Neuronal stem cell (in vitro differentiated cells): ENCODE data around the gene GDAP1L1.

Experiments used
- DNase-seq: peaks from one replicate; pipeline ENCODE4 v3.0.0-alpha.2; 2013; ENCODE audit warnings: low spot score
- H2AFZ ChIP-seq: one replicate; pipeline ENCODE4 v1.6.1; 2013; ENCODE audit warnings: mild to moderate bottlenecking, low read length, inconsistent platforms
- H2AK5ac ChIP-seq: 2 replicates; pipeline ENCODE4 v1.6.1; 2013; ENCODE audit warnings: low read depth, mild to moderate bottlenecking, inconsistent platforms, low read length, moderate library complexity, mixed read lengths
- H2BK120ac ChIP-seq: 2 replicates; pipeline ENCODE4 v1.6.1; 2013; ENCODE audit warnings: low read depth, mild to moderate bottlenecking, inconsistent platforms, low read length, moderate library complexity, mixed read lengths
- H2BK12ac ChIP-seq: one replicate; pipeline ENCODE4 v1.6.1; 2013; ENCODE audit warnings: low read length, inconsistent platforms
- H2BK15ac ChIP-seq: 2 replicates; pipeline ENCODE4 v1.6.1; 2013; ENCODE audit warnings: mild to moderate bottlenecking, low read length, inconsistent platforms, mixed read lengths
- H2BK5ac ChIP-seq: one replicate; pipeline ENCODE4 v1.6.1; 2013; ENCODE audit warnings: inconsistent platforms, mild to moderate bottlenecking, low read length, moderate library complexity
- H3K14ac ChIP-seq: one replicate; pipeline ENCODE4 v1.6.1; 2013; ENCODE audit warnings: low read length, inconsistent platforms
- H3K18ac ChIP-seq: 2 replicates; pipeline ENCODE4 v1.6.1; 2013; ENCODE audit warnings: low read length, inconsistent platforms
- H3K23ac ChIP-seq: 2 replicates; pipeline ENCODE4 v1.6.1; 2013; ENCODE audit warnings: low read depth, mild to moderate bottlenecking, mixed read lengths, low read length, inconsistent platforms; ENCODE audit not compliant: poor library complexity
- H3K27ac ChIP-seq: replicated peaks from 3 replicates; pipeline ENCODE4 v1.5.1; 2013; ENCODE audit warnings: low read length, inconsistent platforms
- H3K27me3 ChIP-seq, 3 experiments: 2 replicates each; pipeline ENCODE4 v1.6.1; 2013; ENCODE audit warnings: low read length in 3 of 3, mild to moderate bottlenecking in 2 of 3, inconsistent platforms in 1 of 3, low read depth in 1 of 3, mixed read lengths in 1 of 3, moderate library complexity in 1 of 3; ENCODE audit not compliant: control insufficient read depth in 3 of 3, insufficient read depth in 3 of 3
- H3K36me3 ChIP-seq, 2 donors: replicated peaks in 1 of 2; 2 replicates each; pipeline ENCODE4 v1.6.1; 2013; ENCODE audit warnings: low read length in 2 of 2; ENCODE audit not compliant: control insufficient read depth in 2 of 2, insufficient read depth in 2 of 2
- H3K4ac ChIP-seq: 2 replicates; pipeline ENCODE4 v1.6.1; 2013; ENCODE audit warnings: inconsistent platforms, mild to moderate bottlenecking, low read length, moderate library complexity
- H3K4me1 ChIP-seq, 2 donors: 1 replicate in 1 of 2; 2 replicates in 1 of 2; pipeline ENCODE4 v1.6.1; 2013; ENCODE audit warnings: low read length in 2 of 2, low read depth in 1 of 2; ENCODE audit not compliant: control insufficient read depth in 2 of 2, insufficient read depth in 1 of 2
- H3K4me2 ChIP-seq: one replicate; pipeline ENCODE4 v1.6.1; 2013; ENCODE audit warnings: mild to moderate bottlenecking, low read length, inconsistent platforms; ENCODE audit not compliant: insufficient read depth, poor library complexity, severe bottlenecking
- H3K4me3 ChIP-seq, 2 donors: 2 replicates each; pipeline ENCODE4 v1.5.1; 2013; ENCODE audit warnings: low read length in 2 of 2, mild to moderate bottlenecking in 2 of 2, inconsistent platforms in 1 of 2, moderate library complexity in 1 of 2
- H3K79me1 ChIP-seq: one replicate; pipeline ENCODE4 v1.6.1; 2013; ENCODE audit warnings: low read depth, mild to moderate bottlenecking, inconsistent platforms, low read length, moderate library complexity
- H3K9ac ChIP-seq: one replicate; pipeline ENCODE4 v1.6.1; 2013; ENCODE audit warnings: mild to moderate bottlenecking, low read depth, low read length, inconsistent platforms; ENCODE audit not compliant: poor library complexity
- H3K9me3 ChIP-seq, 2 donors: replicated peaks in 1 of 2; 2 replicates each; pipeline versions ENCODE3 to v1.6.1; 2013; ENCODE audit warnings: low read length in 2 of 2, mild to moderate bottlenecking in 2 of 2, inconsistent platforms in 1 of 2, low read depth in 1 of 2, mixed read lengths in 1 of 2, moderate library complexity in 1 of 2; ENCODE audit not compliant: control insufficient read depth in 2 of 2, insufficient read depth in 1 of 2
- H4K8ac ChIP-seq: one replicate; pipeline ENCODE4 v1.6.1; 2013; ENCODE audit warnings: low read depth, mild to moderate bottlenecking, inconsistent platforms, low read length, moderate library complexity
- H4K91ac ChIP-seq: one replicate; pipeline ENCODE4 v1.6.1; 2013; ENCODE audit warnings: low read length, low read depth, mild to moderate bottlenecking, inconsistent platforms; ENCODE audit not compliant: poor library complexity
- WGBS, 2 donors: extraction: QIAGEN DNeasy Blood & Tissue Kit; methylation state at CpG; one replicate each; pipeline ENCODE4 v1.1.7; 2013; ENCODE audit warnings: missing lambda C conversion rate in 2 of 2, mixed read lengths in 1 of 2; ENCODE audit not compliant: insufficient read length in 2 of 2, insufficient replicate concordance in 1 of 2; ENCODE audit errors: extremely low coverage in 2 of 2; 5-methylcytosine and 5-hydroxymethylcytosine counted together

Gene GDAP1L1

DNA sequence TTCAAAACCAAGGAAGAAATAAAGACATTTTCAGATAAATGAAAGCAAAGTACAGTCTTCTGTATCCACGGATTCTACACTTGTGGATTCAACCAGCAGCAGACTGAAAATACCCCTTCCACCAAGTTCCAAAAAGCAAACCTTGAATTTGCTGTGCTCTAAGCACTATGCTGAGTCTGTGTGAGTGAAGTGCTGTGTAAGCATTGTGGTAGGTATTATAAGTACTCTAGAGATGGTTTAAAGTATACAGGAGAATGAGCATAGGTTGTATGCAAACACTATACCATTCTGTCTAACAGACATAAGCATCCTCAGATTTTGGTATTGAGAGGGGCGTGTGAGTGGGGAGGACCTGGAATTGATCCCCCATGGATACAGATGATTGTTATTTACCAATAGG is 46.1 kb upstream of the GDAP1L1 start:
- Histone ChIP-seq H3K4me1 (no peaks in the 10 kb centered on the region), H3K36me3 (peaks cover 34 to 96% of the 10 kb centered on the region in 2 donors), H2BK12ac (no peak overlapping the region), H2BK15ac (no peak overlapping the region), H3K4me3 (no peak overlapping the region), H3K9me3 (no peaks in the 10 kb centered on the region), H3K9ac (no peak overlapping the region), H3K4me2 (no peak overlapping the region), H3K79me1 (no peaks in the 10 kb centered on the region), H3K4ac (no peak overlapping the region), H2BK120ac (no peak overlapping the region), H3K27me3 (no peaks in the 10 kb centered on the region), H2AFZ (no peak overlapping the region), H3K23ac (no peak overlapping the region), H4K8ac (no peak overlapping the region), H3K18ac (no peak overlapping the region), H3K14ac (no peak overlapping the region), H4K91ac (no peak overlapping the region), H2AK5ac (no peak overlapping the region), H3K27ac (no peak overlapping the region), H2BK5ac (no peak overlapping the region)
- DNase-seq, result no peak
- no CpG with 5 or more reads among the region's 2 CpGs for WGBS, 2 donors

- Histone ChIP-seq H4K91ac (no peak overlapping the region), H2AK5ac (no peak overlapping the region), H3K23ac (no peak overlapping the region), H4K8ac (no peak overlapping the region), H3K27me3 (no peaks in the 10 kb centered on the region), H3K79me1 (no peaks in the 10 kb centered on the region), H2AFZ (no peak overlapping the region), H3K4me1 (peaks cover 0 to 6% of the 10 kb centered on the region in 2 donors), H3K27ac (no peak overlapping the region), H2BK15ac (no peak overlapping the region), H3K9ac (no peak overlapping the region), H3K18ac (no peak overlapping the region), H2BK5ac (no peak overlapping the region), H3K4me3 (no peak overlapping the region), H3K9me3 (no peaks in the 10 kb centered on the region), H3K4ac (no peak overlapping the region), H2BK12ac (no peak overlapping the region), H2BK120ac (no peak overlapping the region), H3K4me2 (no peak overlapping the region), H3K36me3 (peaks cover 23 to 88% of the 10 kb centered on the region in 2 donors), H3K14ac (no peak overlapping the region)
- WGBS, 2 donors, result no CpG with 5 or more reads among the region's 2 CpGs
- no peak for DNase-seq
Observed at GRCh38 chr20:44203161-44203560, 43.9 kb upstream of the GDAP1L1 start.

DNA sequence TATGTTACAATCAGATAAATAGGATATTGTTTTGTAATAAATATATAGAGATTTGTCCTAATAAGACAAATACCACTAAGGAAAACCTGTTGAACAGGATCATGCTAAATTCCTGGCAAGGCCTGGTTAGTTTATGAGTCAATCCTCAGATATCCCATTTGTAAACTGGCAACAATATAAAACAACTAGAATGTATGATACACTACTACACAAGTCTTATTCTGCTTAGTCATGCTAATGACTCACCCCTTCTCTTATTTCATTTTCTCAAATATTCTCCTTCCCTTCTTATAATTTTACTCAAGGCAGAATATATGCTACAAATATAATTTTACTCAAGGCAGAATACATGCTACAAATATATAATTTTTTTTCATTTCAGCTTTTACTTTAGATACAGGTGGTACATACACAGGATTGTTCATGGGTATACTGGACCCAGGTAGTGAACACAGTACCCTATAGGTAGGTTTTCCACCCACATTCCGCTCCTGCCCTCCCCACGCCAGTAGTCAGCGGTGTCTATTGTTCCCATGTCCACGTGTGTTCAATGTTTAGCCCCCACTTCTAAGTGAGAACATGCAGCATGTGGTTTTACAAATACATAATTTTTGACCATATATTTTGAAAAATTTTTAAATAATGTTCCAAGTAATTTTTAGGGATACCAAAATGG is 42.8 kb upstream of the GDAP1L1 start:
- DNase-seq, result no peak
- no peak overlapping the region for H2AK5ac ChIP-seq
- no peak overlapping the region for H2BK5ac ChIP-seq
- peaks cover 3 to 13% of the 10 kb centered on the region in 2 donors for H3K4me1 ChIP-seq
- H4K91ac ChIP-seq, result no peak overlapping the region
- H3K23ac ChIP-seq, result no peak overlapping the region
- no peak overlapping the region for H4K8ac ChIP-seq
- H3K9me3 ChIP-seq, result no peaks in the 10 kb centered on the region
- no peak overlapping the region for H3K14ac ChIP-seq
- no peak overlapping the region for H3K4me3 ChIP-seq
- no peak overlapping the region for H2BK15ac ChIP-seq
- H3K36me3 ChIP-seq, result peaks cover 19 to 80% of the 10 kb centered on the region in 2 donors
- H2BK120ac ChIP-seq, result no peak overlapping the region
- H2BK12ac ChIP-seq, result no peak overlapping the region
- no peak overlapping the region for H3K4ac ChIP-seq
- no peak overlapping the region for H2AFZ ChIP-seq
- H3K18ac ChIP-seq, result no peak overlapping the region
- H3K9ac ChIP-seq, result no peak overlapping the region
- no peaks in the 10 kb centered on the region for H3K79me1 ChIP-seq
- no peak overlapping the region for H3K4me2 ChIP-seq
- H3K27me3 ChIP-seq, result no peaks in the 10 kb centered on the region
- no CpG with 5 or more reads among the region's 4 CpGs for WGBS, 2 donors
- H3K27ac ChIP-seq, result no peak overlapping the region

DNA sequence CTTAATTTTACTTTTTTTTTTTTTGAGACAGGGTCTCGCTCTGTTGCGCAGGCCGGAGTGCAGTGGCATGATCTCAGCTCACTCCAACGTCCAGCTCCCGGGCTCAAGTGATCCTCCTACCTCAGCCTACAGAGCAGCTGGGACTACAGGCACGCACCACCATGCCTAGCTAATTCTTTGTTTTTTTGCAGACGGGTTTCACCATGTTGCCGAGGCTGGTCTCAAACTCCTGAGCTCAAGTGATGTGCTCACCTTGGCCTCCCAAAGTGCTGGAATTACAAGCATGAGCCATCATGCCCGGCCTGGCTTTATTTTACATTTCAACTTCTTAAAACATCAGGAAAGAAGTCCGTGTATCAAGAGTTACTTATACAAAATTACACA is 42.3 kb upstream of the GDAP1L1 start:
- no peak overlapping the region for H4K91ac ChIP-seq
- H3K9ac ChIP-seq, result no peak overlapping the region
- no peak overlapping the region for H2BK15ac ChIP-seq
- no peak overlapping the region for H3K23ac ChIP-seq
- no peak overlapping the region for H2BK12ac ChIP-seq
- H3K9me3 ChIP-seq, result no peaks in the 10 kb centered on the region
- WGBS, 2 donors, result no CpG with 5 or more reads among the region's 10 CpGs
- H2BK120ac ChIP-seq, result no peak overlapping the region
- H2AFZ ChIP-seq, result no peak overlapping the region
- peaks cover under 1% of the 10 kb centered on the region for H3K79me1 ChIP-seq
- no peak overlapping the region for H3K4ac ChIP-seq
- H3K27ac ChIP-seq, result no peak overlapping the region
- H3K14ac ChIP-seq, result no peak overlapping the region
- no peak overlapping the region for H3K4me3 ChIP-seq
- peaks cover 17 to 75% of the 10 kb centered on the region in 2 donors for H3K36me3 ChIP-seq
- H2AK5ac ChIP-seq, result no peak overlapping the region
- H4K8ac ChIP-seq, result no peak overlapping the region
- H3K27me3 ChIP-seq, result no peaks in the 10 kb centered on the region
- no peak overlapping the region for H2BK5ac ChIP-seq
- no peak overlapping the region for H3K18ac ChIP-seq
- DNase-seq, result no peak
- peaks cover 3 to 16% of the 10 kb centered on the region in 2 donors for H3K4me1 ChIP-seq
- no peak overlapping the region for H3K4me2 ChIP-seq
